COLO668 (cell line): ENCODE measurements around the gene CDKN1A.
A peak's percentile ranks its signal among the peaks of the same experiment; 100 is the strongest.
"Not testable (repeated sequence)": the region's sequence is repeated elsewhere in the genome, so short reads cannot be mapped to it uniquely, and the experiment has no call there.

Experiments used
- DNase-seq: peaks from one replicate; lab custom pipeline; 2025; ENCODE audit not compliant: unreplicated experiment; lab: John Stamatoyannopoulos, UW

CDKN1A gene

GRCh38 chr6:36719126-36719525, 40.6 kb downstream of the CDKN1A start:
- DNase-seq, result no peak

GRCh38 chr6:36720251-36721141, 42.0 kb downstream of the CDKN1A start:
- peak; percentile 34 for DNase-seq

GRCh38 chr6:36721369-36722140, 43.0 kb downstream of the CDKN1A start:
- DNase-seq, result no peak

GRCh38 chr6:36722365-36722764, 43.9 kb downstream of the CDKN1A start:
- DNase-seq, result no peak

- no peak for DNase-seq
Measured at GRCh38 chr6:36722879-36723278, 44.4 kb downstream of the CDKN1A start.

GRCh38 chr6:36723992-36724391, 45.5 kb downstream of the CDKN1A start:
- DNase-seq, result not testable (repeated sequence)

GRCh38 chr6:36724514-36725390, 46.2 kb downstream of the CDKN1A start:
- peak; percentile 58 for DNase-seq

GRCh38 chr6:36725581-36725980, 47.1 kb downstream of the CDKN1A start:
- DNase-seq, result no peak

GRCh38 chr6:36727505-36728021, 49.0 kb downstream of the CDKN1A start:
- DNase-seq, result no peak

GRCh38 chr6:36728289-36729160, 50.0 kb downstream of the CDKN1A start:
- no peak for DNase-seq

GRCh38 chr6:36729161-36729524, 50.6 kb downstream of the CDKN1A start:
- no peak for DNase-seq

- no peak for DNase-seq
Measured at GRCh38 chr6:36730424-36731380, 52.2 kb downstream of the CDKN1A start.

- no peak for DNase-seq
Measured at GRCh38 chr6:36731622-36732310, 53.3 kb downstream of the CDKN1A start.

GRCh38 chr6:36733300-36733699, 54.8 kb downstream of the CDKN1A start:
- no peak for DNase-seq

- DNase-seq, result no peak
Measured at GRCh38 chr6:36734486-36735060, 56.1 kb downstream of the CDKN1A start.

- DNase-seq, result no peak
Measured at GRCh38 chr6:36735110-36736071, 56.9 kb downstream of the CDKN1A start.
